GM18873 (cell line): ENCODE data around the gene TMTC2.

ENCODE experiments used
- ATAC-seq: cut with Tn5 transposase; IDR thresholded peaks from one replicate; pipeline ENCODE4 v1.9.1; 2021; ENCODE audit warnings: mild to moderate bottlenecking, moderate library complexity, moderate number of reproducible peaks; ENCODE audit not compliant: unreplicated experiment, low FRiP score

TMTC2 gene

GRCh38 chr12:83156815-83157214 is 470.1 kb downstream of the TMTC2 start:
- no peak for ATAC-seq

DNA sequence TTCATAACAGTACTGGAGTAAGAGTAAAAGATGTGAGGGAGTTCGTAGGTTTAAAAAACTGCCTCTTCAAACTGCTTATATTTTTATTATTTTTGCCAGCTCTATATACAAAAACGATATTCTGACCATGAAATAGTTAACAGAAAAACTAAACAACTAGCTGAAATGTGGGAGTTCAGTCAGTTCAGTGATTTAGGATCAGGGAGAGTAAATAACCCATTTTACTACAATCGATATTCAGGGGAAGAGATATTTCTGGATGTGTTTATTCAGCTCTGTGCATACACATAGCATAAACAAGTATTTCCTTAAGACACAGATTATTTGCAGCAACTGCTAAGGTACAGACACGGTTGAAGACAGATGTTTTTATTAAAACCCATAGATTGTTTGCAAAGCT is 470.9 kb downstream of the TMTC2 start:
- no peak for ATAC-seq

- no peak for ATAC-seq
Measured at GRCh38 chr12:83158613-83159207, 472.0 kb downstream of the TMTC2 start.

DNA sequence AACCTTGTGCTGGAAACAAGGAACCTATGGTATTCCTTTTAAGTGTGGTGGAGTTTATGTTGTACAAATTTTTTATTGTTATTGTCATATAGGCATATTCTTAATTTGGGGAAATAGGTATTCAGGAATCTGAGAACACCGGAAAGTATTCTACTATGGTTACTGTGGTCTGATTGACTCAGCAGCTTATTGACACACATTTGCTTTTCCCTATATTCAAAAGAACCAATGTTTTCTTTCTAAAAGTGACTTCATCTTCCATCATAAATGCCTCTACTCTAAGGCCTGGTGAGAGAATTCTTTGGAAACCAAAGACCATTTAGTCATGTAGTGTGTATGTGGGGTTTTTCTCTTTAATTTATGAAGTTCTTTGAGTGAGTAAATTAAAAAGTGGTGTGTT is 474.8 kb downstream of the TMTC2 start:
- ATAC-seq = no peak

DNA sequence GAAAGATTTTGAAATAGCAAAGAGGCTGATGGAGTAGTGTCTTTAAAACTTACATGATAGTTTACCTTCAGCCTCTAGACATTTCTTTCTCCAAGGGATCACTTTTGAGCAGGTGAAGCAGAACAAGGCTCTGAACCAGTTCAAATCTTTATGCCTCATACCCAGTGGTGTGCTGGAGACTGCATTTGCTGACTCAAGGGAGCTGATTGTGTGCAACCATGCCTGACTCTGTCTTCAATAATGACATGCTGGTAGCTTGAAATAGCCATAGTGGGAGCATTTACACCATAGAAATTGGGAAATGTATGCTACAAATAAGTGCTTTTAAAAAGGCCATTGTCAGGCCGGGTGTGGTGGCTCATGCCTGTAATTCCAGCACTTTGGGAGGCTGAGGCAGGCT is 482.0 kb downstream of the TMTC2 start:
- ATAC-seq = no peak

- ATAC-seq = no peak
Measured at GRCh38 chr12:83172441-83172840, 485.7 kb downstream of the TMTC2 start.

DNA sequence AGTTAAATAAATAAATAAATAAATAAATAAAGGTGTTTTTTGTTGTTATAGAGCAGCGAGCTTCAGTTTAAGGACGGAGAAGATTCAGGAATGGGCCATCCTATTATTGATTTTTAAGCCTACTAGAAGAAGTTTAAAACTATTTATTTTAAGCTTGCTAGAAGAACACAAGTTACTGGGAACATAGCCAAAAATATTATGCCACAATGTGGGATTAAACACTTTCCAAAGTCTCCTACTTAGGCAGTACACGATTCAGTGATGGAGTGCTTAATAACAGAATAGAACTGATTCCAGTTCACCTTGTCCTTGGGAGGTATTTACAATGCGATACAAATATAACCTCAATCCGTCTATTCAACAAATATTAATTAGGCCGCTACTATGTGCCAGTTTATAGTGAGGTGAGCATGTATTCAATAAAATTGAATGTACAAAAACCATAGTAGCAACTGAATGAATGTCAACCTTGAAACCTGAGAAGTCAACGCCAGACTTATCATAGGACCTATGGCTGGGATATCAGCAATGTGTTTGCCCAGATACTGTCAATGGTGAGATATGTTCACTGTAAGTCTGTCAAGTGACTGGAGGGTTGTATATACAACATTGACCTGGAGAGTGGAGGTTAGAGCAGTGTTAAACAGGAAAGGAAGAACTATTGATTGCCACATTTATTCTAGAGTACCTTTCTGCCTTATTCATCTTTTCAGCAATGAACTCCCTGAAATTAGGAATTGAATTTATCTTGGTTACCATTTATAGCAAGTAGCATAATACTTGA is 486.4 kb downstream of the TMTC2 start:
- no peak for ATAC-seq

- no peak for ATAC-seq
Measured at GRCh38 chr12:83179999-83180398, 493.3 kb downstream of the TMTC2 start.

GRCh38 chr12:83181074-83181473 is 494.4 kb downstream of the TMTC2 start:
- ATAC-seq = no peak

DNA sequence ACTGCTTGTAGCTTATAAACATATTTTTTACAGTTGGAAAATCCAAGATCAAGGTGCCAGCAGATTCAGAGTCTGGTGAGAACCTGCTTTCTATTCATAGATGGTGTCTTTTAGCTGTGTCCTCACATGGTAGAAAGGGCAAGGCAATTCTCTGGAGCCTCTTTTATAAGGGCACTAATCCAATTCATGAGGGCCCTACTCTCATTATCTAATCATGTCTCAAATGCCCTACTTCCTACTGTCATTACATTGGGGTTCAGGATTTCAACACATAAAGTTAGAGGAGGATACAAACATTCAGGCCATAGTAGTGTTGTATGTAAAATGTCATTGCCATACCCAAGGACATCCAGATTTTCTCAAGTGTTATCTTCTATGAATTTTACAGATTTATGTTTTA is 496.4 kb downstream of the TMTC2 start:
- ATAC-seq = no peak
